ENCODE results near the gene ADAMTS2.

ADAMTS2 gene

GRCh38 chr5:179209359-179210150 is 135.7 kb downstream of the ADAMTS2 start:
- Histone ChIP-seq H3K27ac (ENCODE audit: low read length) (no peak overlapping the region), H3K9ac (ENCODE audit: low read length) (no peak overlapping the region), H3K4me1 (ENCODE audit: control insufficient read depth, low read depth, low read length) (no peaks in the 10 kb centered on the region), H3K4me3 (ENCODE audit: low read length) (no peak overlapping the region), H3K9me3 (ENCODE audit: control insufficient read depth, low read depth, low read length) (no peaks in the 10 kb centered on the region), H3K36me3 (ENCODE audit: control insufficient read depth, low read depth, low read length) (no peaks in the 10 kb centered on the region), H3K27me3 (ENCODE audit: control insufficient read depth, insufficient read depth, low read length) (no peaks in the 10 kb centered on the region)

- Histone ChIP-seq H3K27ac (ENCODE audit: low read length) (no peak overlapping the region), H3K4me3 (ENCODE audit: low read length) (no peak overlapping the region), H3K9me3 (ENCODE audit: control insufficient read depth, low read depth, low read length) (no peaks in the 10 kb centered on the region), H3K27me3 (ENCODE audit: control insufficient read depth, insufficient read depth, low read length) (no peaks in the 10 kb centered on the region), H3K4me1 (ENCODE audit: control insufficient read depth, low read depth, low read length) (no peaks in the 10 kb centered on the region), H3K9ac (ENCODE audit: low read length) (no peak overlapping the region), H3K36me3 (ENCODE audit: control insufficient read depth, low read depth, low read length) (no peaks in the 10 kb centered on the region)
Measured at GRCh38 chr5:179208706-179209358, 136.4 kb downstream of the ADAMTS2 start.

DNA sequence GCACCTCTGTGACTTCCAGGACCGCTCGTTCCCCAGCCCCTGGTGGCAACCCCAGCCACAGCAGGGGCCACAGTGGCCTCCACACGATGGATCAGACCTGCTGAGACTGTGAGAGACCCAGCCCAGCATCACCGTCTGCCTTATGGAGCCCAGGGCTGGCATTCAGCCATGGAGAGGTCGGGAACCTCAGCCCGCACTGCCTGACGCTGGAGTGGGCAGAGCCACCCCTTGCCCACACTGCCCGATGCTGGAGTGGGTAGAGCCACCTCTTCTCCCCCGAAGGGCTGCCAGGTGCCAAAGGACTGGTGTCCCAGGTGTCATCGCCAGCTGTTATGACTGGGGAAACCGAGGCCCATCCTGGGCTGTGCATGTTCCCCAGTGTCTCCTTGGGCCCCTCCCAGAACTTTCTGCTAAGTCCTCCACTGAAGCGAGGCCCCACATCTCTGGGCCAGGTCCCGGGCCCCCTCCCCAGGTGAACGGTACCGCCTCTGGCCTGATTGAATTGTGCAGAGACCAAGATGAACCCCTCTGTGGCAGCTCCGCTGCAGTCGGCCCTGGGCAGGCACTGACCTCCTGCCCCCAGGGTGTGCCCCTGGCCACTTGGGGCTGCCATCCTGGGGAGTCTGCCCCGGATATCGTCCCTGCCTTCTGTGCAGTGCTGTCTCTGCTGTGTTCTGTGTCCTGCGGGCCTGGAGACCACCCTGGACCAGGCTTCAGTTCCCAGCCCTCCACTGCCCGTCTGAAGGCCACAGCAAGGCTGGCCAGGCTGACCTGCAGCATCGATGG is 137.1 kb downstream of the ADAMTS2 start:
- Histone ChIP-seq H3K36me3 (ENCODE audit: control insufficient read depth, low read depth, low read length) (no peaks in the 10 kb centered on the region), H3K4me3 (ENCODE audit: low read length) (no peak overlapping the region), H3K27me3 (ENCODE audit: control insufficient read depth, insufficient read depth, low read length) (no peaks in the 10 kb centered on the region), H3K27ac (ENCODE audit: low read length) (no peak overlapping the region), H3K9ac (ENCODE audit: low read length) (no peak overlapping the region), H3K9me3 (ENCODE audit: control insufficient read depth, low read depth, low read length) (no peaks in the 10 kb centered on the region), H3K4me1 (ENCODE audit: control insufficient read depth, low read depth, low read length) (no peaks in the 10 kb centered on the region)

- Histone ChIP-seq H3K36me3 (ENCODE audit: control insufficient read depth, low read depth, low read length) (no peaks in the 10 kb centered on the region), H3K27ac (ENCODE audit: low read length) (no peak overlapping the region), H3K9me3 (ENCODE audit: control insufficient read depth, low read depth, low read length) (no peaks in the 10 kb centered on the region), H3K4me3 (ENCODE audit: low read length) (no peak overlapping the region), H3K27me3 (ENCODE audit: control insufficient read depth, insufficient read depth, low read length) (no peaks in the 10 kb centered on the region), H3K4me1 (ENCODE audit: control insufficient read depth, low read depth, low read length) (no peaks in the 10 kb centered on the region), H3K9ac (ENCODE audit: low read length) (no peak overlapping the region)
Measured at GRCh38 chr5:179207470-179207869, 137.8 kb downstream of the ADAMTS2 start.

DNA sequence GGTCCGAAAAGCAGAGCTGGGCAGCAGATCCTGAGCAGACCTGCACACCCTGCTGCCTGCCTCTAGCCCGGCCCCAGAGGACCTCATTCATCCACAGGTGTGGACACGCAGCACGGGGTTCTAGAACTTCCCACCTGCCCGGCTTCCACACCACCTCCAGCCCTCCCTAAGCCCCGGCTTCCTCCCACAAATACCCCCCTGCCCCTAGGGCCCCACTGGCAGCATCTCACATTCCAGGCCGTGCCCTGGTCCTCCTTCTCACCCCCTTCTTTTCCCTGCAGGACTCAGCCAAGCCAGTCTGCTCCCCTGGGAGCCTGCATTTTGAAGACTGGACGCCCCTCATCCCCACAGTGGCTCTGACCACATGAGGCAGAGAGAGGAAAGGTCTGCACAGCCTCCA is 138.9 kb downstream of the ADAMTS2 start:
- H3K27ac ChIP-seq (ENCODE audit: low read length) = no peak overlapping the region
- no peaks in the 10 kb centered on the region for H3K4me1 ChIP-seq (ENCODE audit: control insufficient read depth, low read depth, low read length)
- H3K27me3 ChIP-seq (ENCODE audit: control insufficient read depth, insufficient read depth, low read length) = no peaks in the 10 kb centered on the region
- H3K4me3 ChIP-seq (ENCODE audit: low read length) = no peak overlapping the region
- H3K9ac ChIP-seq (ENCODE audit: low read length) = no peak overlapping the region
- H3K9me3 ChIP-seq (ENCODE audit: control insufficient read depth, low read depth, low read length) = no peaks in the 10 kb centered on the region
- H3K36me3 ChIP-seq (ENCODE audit: control insufficient read depth, low read depth, low read length) = no peaks in the 10 kb centered on the region

- Histone ChIP-seq H3K4me1 (ENCODE audit: control insufficient read depth, low read depth, low read length) (no peaks in the 10 kb centered on the region), H3K36me3 (ENCODE audit: control insufficient read depth, low read depth, low read length) (no peaks in the 10 kb centered on the region), H3K4me3 (ENCODE audit: low read length) (no peak overlapping the region), H3K27ac (ENCODE audit: low read length) (no peak overlapping the region), H3K27me3 (ENCODE audit: control insufficient read depth, insufficient read depth, low read length) (no peaks in the 10 kb centered on the region), H3K9ac (ENCODE audit: low read length) (no peak overlapping the region), H3K9me3 (ENCODE audit: control insufficient read depth, low read depth, low read length) (no peaks in the 10 kb centered on the region)
Measured at GRCh38 chr5:179205277-179205676, 140.0 kb downstream of the ADAMTS2 start.

DNA sequence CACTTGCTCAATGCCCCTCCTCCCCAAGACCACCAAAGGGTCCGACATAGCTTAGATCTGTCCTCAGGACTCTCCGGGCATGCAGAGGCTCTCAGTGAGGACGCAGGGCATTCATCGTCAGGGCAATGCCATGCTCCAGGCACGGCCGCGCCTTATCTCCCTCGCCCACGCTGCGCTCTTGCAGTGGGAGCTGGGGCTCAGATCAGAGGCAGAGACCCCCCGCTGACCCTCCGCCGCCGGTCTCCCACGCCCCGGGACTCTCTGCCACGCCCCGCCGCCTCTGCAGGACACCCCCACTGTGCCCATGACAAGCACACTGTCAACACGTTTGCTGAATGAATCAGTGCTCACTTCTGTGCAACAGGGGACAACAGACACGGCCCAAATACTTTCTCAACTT is 140.7 kb downstream of the ADAMTS2 start:
- no peaks in the 10 kb centered on the region for H3K4me1 ChIP-seq (ENCODE audit: control insufficient read depth, low read depth, low read length)
- H3K4me3 ChIP-seq (ENCODE audit: low read length) = no peak overlapping the region
- H3K9ac ChIP-seq (ENCODE audit: low read length) = no peak overlapping the region
- no peaks in the 10 kb centered on the region for H3K36me3 ChIP-seq (ENCODE audit: control insufficient read depth, low read depth, low read length)
- H3K27me3 ChIP-seq (ENCODE audit: control insufficient read depth, insufficient read depth, low read length) = no peaks in the 10 kb centered on the region
- H3K27ac ChIP-seq (ENCODE audit: low read length) = no peak overlapping the region
- H3K9me3 ChIP-seq (ENCODE audit: control insufficient read depth, low read depth, low read length) = no peaks in the 10 kb centered on the region

DNA sequence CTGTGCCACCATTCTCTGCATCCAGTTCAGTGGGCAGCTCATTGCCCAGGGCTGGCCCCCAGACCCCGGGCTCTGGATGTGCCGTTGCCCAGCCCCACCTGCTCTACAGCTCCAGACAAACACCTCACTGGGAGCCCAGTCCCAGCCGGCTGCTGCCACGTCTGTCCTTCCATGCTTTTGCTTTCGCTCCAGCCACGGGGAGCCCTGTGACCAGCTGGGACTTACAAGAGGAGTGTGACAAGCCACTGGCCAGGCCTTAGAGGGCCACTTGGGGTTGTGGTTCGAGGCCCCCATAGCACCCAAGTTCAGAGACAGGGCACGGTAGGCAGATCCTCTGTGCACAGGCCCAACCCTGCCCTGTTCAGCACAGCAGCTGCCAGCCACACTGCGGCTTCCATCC is 142.0 kb downstream of the ADAMTS2 start:
- no peaks in the 10 kb centered on the region for H3K36me3 ChIP-seq (ENCODE audit: control insufficient read depth, low read depth, low read length)
- H3K27ac ChIP-seq (ENCODE audit: low read length) = no peak overlapping the region
- no peaks in the 10 kb centered on the region for H3K27me3 ChIP-seq (ENCODE audit: control insufficient read depth, insufficient read depth, low read length)

GRCh38 chr5:179201986-179202385 is 143.3 kb downstream of the ADAMTS2 start:
- Histone ChIP-seq H3K9me3 (ENCODE audit: control insufficient read depth, low read depth, low read length) (no peaks in the 10 kb centered on the region), H3K27me3 (ENCODE audit: control insufficient read depth, insufficient read depth, low read length) (no peaks in the 10 kb centered on the region), H3K36me3 (ENCODE audit: control insufficient read depth, low read depth, low read length) (no peaks in the 10 kb centered on the region), H3K4me3 (ENCODE audit: low read length) (no peak overlapping the region), H3K9ac (ENCODE audit: low read length) (no peak overlapping the region), H3K27ac (ENCODE audit: low read length) (no peak overlapping the region), H3K4me1 (ENCODE audit: control insufficient read depth, low read depth, low read length) (no peaks in the 10 kb centered on the region)

More for the DNA sequence above, 142.0 kb downstream of the ADAMTS2 start:
- Histone ChIP-seq H3K9ac (ENCODE audit: low read length) (no peak overlapping the region), H3K4me1 (ENCODE audit: control insufficient read depth, low read depth, low read length) (no peaks in the 10 kb centered on the region), H3K4me3 (ENCODE audit: low read length) (no peak overlapping the region), H3K9me3 (ENCODE audit: control insufficient read depth, low read depth, low read length) (no peaks in the 10 kb centered on the region)

DNA sequence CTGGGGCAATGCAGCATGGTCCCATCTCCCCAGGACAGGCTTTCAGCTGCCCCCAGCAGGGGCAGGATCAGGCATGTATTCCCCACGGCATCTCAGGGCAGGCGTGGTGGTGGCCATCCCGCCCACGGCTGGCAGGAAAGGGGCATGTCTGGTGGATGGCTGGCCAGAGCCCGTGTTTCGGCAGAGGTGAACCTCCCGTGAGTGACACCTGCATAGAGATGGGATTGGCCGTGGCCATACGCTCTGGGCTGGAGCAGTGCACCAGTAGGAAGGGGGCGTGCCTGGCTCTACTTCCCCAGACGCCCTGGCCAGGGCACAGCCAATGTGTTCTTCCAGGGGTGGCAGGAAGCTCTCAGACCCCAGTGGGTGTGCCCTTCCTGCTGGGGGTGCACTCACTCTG is 146.0 kb downstream of the ADAMTS2 start:
- H3K9me3 ChIP-seq (ENCODE audit: control insufficient read depth, low read depth, low read length) = no peaks in the 10 kb centered on the region
- H3K27me3 ChIP-seq (ENCODE audit: control insufficient read depth, insufficient read depth, low read length) = no peaks in the 10 kb centered on the region
- H3K36me3 ChIP-seq (ENCODE audit: control insufficient read depth, low read depth, low read length) = no peaks in the 10 kb centered on the region
- H3K4me3 ChIP-seq (ENCODE audit: low read length) = no peak overlapping the region
- H3K4me1 ChIP-seq (ENCODE audit: control insufficient read depth, low read depth, low read length) = no peaks in the 10 kb centered on the region
- H3K27ac ChIP-seq (ENCODE audit: low read length) = no peak overlapping the region
- no peak overlapping the region for H3K9ac ChIP-seq (ENCODE audit: low read length)

DNA sequence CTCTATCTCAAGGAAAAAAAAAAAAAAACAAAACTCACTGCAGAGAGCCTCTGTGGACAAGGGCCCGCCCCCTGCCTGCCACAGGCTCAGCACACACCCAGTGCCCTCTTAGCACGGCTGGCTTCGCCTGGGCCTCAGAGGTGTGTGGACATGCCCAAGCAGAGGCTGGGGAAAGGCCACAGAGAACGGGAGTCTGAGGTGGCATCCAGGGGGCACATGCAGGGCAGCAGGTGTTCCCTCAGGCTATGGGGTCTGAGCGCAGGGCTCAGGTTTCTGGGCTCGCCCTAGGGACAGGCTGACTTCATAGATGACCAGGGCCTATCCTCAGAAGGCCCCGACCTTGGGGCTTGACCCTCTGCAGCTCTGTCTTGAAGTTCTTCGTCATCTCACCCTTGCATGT is 146.4 kb downstream of the ADAMTS2 start:
- Histone ChIP-seq H3K4me3 (ENCODE audit: low read length) (no peak overlapping the region), H3K9me3 (ENCODE audit: control insufficient read depth, low read depth, low read length) (no peaks in the 10 kb centered on the region), H3K9ac (ENCODE audit: low read length) (no peak overlapping the region), H3K36me3 (ENCODE audit: control insufficient read depth, low read depth, low read length) (no peaks in the 10 kb centered on the region), H3K27ac (ENCODE audit: low read length) (no peak overlapping the region), H3K27me3 (ENCODE audit: control insufficient read depth, insufficient read depth, low read length) (no peaks in the 10 kb centered on the region), H3K4me1 (ENCODE audit: control insufficient read depth, low read depth, low read length) (no peaks in the 10 kb centered on the region)

All from iPS-18a (cell line).